ENCODE results near the gene PRDM10.
"Not testable (repeated sequence)": the region's sequence is repeated elsewhere in the genome, so short reads cannot be mapped to it uniquely, and the experiment has no call there.

PRDM10 gene

GRCh38 chr11:129884581-129884980 is 118.1 kb downstream of the PRDM10 start:
- DNase-seq: no peak

GRCh38 chr11:129881570-129882170 is 121.0 kb downstream of the PRDM10 start:
- peak; percentile 26 for DNase-seq

DNA sequence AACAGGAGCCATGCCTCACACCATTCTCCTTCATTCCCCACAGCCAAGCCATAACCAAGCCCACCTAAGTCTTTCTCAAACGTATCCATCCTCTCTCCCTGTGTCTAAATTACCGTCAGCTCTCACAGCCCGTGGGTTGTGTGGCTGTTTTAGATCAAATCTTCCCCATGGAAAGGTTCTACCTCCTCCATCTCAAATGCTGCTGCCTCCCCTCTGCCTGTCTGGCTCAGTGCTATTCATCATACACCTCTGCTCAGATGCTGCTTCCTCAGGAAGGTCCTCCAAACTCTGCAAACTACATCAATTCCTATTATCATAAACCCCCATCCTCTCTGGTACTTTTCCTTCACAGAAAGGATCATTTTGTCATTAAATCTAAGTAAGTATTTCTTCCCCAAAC is 122.3 kb downstream of the PRDM10 start:
- no peak for DNase-seq

GRCh38 chr11:129871914-129872313 is 130.7 kb downstream of the PRDM10 start:
- DNase-seq: no peak

GRCh38 chr11:129868626-129869025 is 134.0 kb downstream of the PRDM10 start:
- not testable (repeated sequence) for DNase-seq

DNA sequence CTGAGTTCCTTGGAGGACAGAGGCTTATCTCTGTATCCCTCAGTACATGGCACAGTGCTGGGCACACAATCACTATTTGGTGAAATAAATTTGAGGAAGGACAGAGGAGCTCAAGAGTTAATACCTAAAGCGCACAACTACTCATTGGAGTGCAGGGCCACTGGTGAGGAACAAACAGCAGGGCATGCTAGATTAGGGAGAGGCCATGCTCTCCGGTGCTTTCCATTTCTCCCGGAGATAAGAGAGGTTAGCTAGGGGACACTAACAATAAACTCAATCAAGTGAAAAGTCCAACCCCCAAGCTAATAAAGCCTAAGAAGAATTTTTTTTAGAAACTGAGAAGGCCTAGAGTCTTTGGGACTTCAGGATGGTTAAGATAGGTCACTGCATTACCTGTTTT is 136.3 kb downstream of the PRDM10 start:
- DNase-seq: no peak

GRCh38 chr11:129865701-129866100 is 136.9 kb downstream of the PRDM10 start:
- no peak for DNase-seq

- no peak for DNase-seq
These were observed 137.8 kb downstream of the PRDM10 start for GRCh38 chr11:129864811-129865210.

DNA sequence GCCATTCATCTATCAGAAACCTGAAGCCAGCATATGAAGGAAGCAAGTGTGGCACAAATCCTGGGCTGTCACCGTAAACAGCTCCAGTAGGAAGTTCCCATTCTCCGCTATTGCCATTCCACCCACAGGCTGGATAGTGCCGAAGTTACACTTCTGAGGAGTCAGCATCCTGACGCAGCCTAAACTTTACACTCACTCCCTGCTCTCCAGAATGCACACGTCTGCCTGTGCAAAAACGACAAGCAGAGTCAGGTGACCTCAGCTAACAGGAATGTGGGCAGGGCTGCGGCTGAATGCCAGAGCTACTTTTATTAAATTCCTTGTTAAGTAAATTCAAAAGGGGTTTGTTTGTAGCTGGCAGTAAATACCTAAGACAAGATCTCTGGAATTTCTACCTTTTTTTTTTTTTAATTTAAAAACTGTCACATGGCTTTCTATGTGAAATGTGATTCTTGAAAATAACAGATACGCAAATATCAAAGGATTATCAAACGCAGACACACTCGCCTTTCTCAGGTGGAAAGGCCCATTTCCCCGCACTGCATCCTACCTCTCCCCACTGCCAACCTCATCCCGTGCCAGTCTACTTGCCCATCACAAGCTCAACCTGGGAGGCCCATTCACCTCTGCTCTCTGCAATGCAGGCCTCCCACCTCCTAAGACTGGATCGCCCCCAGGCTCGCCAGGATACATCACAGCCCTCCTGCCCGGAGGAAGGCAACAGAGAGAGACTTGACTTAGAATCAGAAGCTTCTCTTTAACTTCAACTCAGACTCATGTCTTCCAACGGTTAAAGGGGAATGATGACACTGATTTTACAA is 140.7 kb downstream of the PRDM10 start:
- no peak for DNase-seq

GRCh38 chr11:129856036-129856435 is 146.6 kb downstream of the PRDM10 start:
- DNase-seq: no peak

DNA sequence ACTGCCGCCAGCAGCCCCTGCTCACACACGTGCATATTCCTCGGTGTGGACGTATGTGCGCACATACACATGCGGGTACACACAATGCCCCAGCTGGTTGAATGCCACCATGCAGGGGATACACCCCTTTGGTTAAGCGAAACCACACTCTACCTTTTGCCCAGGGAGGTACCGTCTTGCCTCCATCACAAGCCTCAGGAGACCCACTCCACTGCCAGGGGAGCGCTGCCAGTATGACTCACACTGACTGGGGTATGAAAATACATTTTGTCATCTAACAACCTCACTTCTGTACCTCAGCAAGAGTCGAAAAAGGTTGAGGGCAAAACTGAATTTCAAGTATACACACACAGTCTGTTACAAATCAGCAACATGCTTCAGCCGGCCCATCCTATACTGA is 147.5 kb downstream of the PRDM10 start:
- DNase-seq: no peak

DNA sequence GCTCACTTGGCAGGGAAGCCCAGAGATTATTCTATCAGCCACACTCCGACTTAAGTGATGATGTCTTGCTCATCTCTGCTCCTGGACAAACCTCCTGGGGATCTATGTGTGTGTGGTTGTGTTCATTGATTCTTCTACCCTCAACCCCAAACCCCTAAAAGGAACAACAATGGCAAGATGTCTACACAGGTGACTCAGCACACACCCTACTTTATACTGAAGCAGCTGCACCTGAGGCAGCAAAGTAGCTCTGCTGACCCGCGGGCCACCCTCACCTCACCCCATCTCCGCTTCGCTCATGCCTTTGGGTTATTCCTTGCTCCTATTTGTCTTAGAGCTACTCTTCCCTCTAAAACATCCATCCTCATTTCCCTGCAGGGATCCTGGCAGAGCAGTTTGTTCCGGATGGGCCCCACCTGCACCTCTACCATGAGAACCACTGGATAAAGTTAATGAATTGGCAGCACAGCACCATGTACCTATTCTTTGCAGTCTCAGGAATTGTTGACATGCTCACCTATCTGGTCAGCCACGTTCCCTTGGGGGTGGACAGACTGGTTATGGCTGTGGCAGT is 148.3 kb downstream of the PRDM10 start:
- DNase-seq: no peak

DNA sequence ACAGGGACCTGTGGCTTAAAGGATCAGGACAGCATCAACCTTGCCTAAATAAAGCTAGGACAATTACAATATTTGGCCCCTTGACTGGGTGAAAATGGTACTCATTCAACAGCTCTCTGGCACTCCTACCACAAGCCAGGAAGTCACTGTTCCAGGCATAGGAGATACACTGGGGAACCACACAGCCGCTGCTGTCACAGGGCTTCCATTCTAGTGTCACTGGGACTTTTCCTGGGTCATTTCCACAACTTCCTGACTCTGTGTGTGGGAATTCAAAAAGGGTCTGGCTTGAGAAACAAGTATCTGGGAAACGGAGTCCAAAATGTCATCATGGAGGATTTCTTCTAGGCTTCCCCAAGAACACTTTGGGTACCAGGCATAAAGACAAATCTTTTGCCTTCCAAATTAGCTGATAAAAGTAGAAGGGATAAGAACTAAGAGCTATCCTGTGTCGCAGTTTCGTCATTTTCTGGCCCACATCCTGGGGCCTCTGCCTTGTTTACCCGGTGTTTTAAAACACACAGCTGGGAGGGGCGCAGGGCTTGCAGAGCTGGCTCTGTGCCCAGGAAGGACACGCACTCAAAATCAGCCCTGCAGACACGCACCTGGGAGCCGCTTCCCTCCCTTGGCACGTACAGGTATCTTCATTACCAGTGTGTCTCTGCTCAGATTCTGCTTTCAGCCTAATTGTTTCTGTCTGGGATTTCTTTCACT is 149.0 kb downstream of the PRDM10 start:
- DNase-seq: peak; percentile 73

DNA sequence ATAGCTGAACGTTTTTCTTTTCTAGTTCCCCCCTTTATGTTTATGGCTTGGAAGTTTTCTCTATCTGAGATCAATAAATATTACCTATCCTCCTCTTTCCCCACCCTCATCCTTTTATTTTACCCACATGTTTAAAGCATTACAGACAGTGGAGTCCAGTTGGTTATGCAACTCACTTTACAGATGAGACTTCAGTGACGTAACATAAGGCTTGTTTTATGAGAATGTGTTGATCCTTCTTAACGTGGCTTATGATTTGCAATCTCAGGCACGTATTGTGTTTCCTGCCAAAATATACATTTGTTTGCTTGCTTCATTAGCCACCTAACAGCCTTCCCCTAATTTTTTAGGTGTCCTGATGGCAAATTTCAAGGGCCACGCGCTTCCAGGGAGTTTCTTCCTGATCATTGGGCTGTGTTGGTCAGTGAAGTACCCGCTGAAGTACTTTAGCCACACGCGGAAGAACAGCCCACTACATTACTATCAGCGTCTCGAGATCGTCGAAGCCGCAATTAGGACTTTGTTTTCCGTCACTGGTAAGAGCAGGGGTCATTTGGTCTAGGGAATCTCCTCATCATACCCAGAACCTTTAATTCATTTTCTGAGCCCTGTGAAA is 150.4 kb downstream of the PRDM10 start:
- no peak for DNase-seq
